GM12891 (cell line): ENCODE results near the gene ITGA8.

ENCODE experiments used
- PAX5 ChIP-seq: IDR thresholded peaks from 2 replicates; pipeline ENCODE4 v1.6.1; 2011; ENCODE audit warnings: low read length, moderate library complexity, mild to moderate bottlenecking; ENCODE audit not compliant: insufficient read depth, severe bottlenecking
- POLR2A ChIP-seq: IDR thresholded peaks from 2 replicates; pipeline ENCODE4 v1.6.1; 2011; ENCODE audit warnings: low read depth, low read length, control low read depth
- POLR2AphosphoS5 ChIP-seq: IDR thresholded peaks from 2 replicates; pipeline ENCODE4 v1.6.1; 2011; ENCODE audit warnings: low read depth, low read length, control low read depth
- TAF1 ChIP-seq: IDR thresholded peaks from 2 replicates; pipeline ENCODE4 v1.6.1; 2011; ENCODE audit warnings: low read depth, low read length, control low read depth

DNA sequence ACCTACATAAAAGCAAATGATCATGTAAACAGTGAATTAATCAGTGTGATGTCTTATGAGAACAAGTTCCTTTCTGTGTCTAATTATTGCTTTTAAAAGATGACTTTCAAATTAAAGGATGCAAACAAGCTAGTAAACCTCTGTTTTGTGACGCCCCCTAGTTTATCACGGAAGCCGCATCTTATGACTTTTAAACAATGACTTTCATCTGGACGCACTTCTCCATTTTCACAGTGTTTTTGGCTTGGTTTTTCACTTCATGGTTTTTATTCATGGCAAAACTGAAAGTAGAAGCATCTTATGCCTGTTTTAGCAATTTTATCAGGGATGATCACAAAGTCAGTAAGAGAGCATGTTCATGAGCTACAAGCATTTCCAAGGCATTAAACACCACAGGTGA is 35.0 kb downstream of the ITGA8 start:
- no peak for TF ChIP-seq POLR2A
- no peak for TF ChIP-seq POLR2AphosphoS5
- no peak for TF ChIP-seq PAX5
- TF ChIP-seq TAF1, result no peak
